HepG2 (cell line): ENCODE measurements around the gene CTIF. TPM values are rescaled to one million over a fixed set of nuclear protein-coding genes. Genes with fewer than 3 reads are reported as not detected.

ENCODE experiments used
- ATAC-seq: fragments of 200-7000 bp; cut with Tn5 transposase; 3 replicates; pipeline ENCODE4 v1.9.1; 2020; ENCODE audit warnings: mild to moderate bottlenecking, moderate library complexity
- BruUV-seq: library from RNA; stranded (reverse); fragments of 400-500 nt; replicated peaks from 2 replicates; lab custom pipeline; 2021; lab: Mats Ljungman, UMichigan
- CTCF ChIA-PET: fragments of 300-600 bp; formaldehyde crosslinking; extraction: SDS; loops from one replicate; lab custom pipeline; 2021; ENCODE audit warnings: low total read pairs, inconsistent platforms, low intra/inter-chr PET ratio; lab: Yijun Ruan, JAX
- POLR2A ChIA-PET: fragments of 350-600 bp; sonication (Branson Sonifier 250); formaldehyde crosslinking; loops from one replicate; lab custom pipeline; 2020; ENCODE audit warnings: antibody characterized with exemption, inconsistent platforms; lab: Yijun Ruan, JAX
- DNase-seq: peaks from one replicate; pipeline ENCODE4 v3.0.0-alpha.2; 2015; ENCODE audit warnings: low spot score
- FAIRE-seq: peaks from 3 replicates; lab custom pipeline; 2011; peaks lifted over from hg19 to GRCh38; lab: Jason Lieb, UNC
- H2AFZ ChIP-seq: one replicate; pipeline ENCODE4 v1.6.1; 2011; ENCODE audit warnings: low read length, inconsistent platforms
- H3K27ac ChIP-seq: fragments of 300-600 bp; 3 replicates; pipeline ENCODE4 v1.8.0; 2011; ENCODE audit warnings: mixed run types, mild to moderate bottlenecking, mixed read lengths, low read length, inconsistent platforms; ENCODE audit not compliant: insufficient read depth; ENCODE audit errors: extremely low read length
- H3K27me3 ChIP-seq, 2 experiments: fragments of 200-600 bp in 1 of 2; 2 replicates in 1 of 2; 3 replicates in 1 of 2; pipeline versions ENCODE4 v1.6.0 to v1.8.0; 2011; ENCODE audit warnings: low read length in 2 of 2, mild to moderate bottlenecking in 2 of 2, moderate library complexity in 2 of 2, inconsistent platforms in 1 of 2; ENCODE audit not compliant: insufficient read depth in 2 of 2, control insufficient read depth in 1 of 2
- H3K36me3 ChIP-seq, 2 experiments: fragments of 200-600 bp in 1 of 2; replicated peaks in 1 of 2; 2 replicates in 1 of 2; 3 replicates in 1 of 2; pipeline versions ENCODE4 v1.5.1 to v1.8.0; 2011; ENCODE audit warnings: low read length in 2 of 2, inconsistent platforms in 1 of 2; ENCODE audit not compliant: insufficient read depth in 2 of 2, control insufficient read depth in 1 of 2
- H3K4me1 ChIP-seq: 2 replicates; pipeline ENCODE4 v1.5.1; 2012; ENCODE audit warnings: low read length, inconsistent platforms; ENCODE audit not compliant: insufficient read depth
- H3K4me2 ChIP-seq: 2 replicates; pipeline ENCODE4 v1.6.0; 2011; ENCODE audit warnings: low read depth, low read length, inconsistent platforms
- H3K4me3 ChIP-seq, 3 experiments: fragments of 200-600 bp in 1 of 3; sonication (generic), shearing (Covaris generic) in 1 of 3; replicated peaks in 1 of 3; 2 replicates each; pipeline ENCODE4 v1.5.1; 2011 to 2016; ENCODE audit warnings: low read length in 3 of 3, inconsistent platforms in 2 of 3, low read depth in 2 of 3, mild to moderate bottlenecking in 2 of 3, control low read depth in 1 of 3, mixed read lengths in 1 of 3; ENCODE audit not compliant: insufficient read depth in 1 of 3
- H3K79me2 ChIP-seq: one replicate; pipeline ENCODE4 v1.6.1; 2011; ENCODE audit warnings: low read length, inconsistent platforms; ENCODE audit not compliant: insufficient read depth
- H3K9ac ChIP-seq: 2 replicates; pipeline ENCODE4 v1.6.0; 2011; ENCODE audit warnings: mild to moderate bottlenecking, low read depth, low read length, inconsistent platforms; ENCODE audit not compliant: insufficient read depth
- H3K9me3 ChIP-seq: 2 replicates; pipeline ENCODE4 v1.5.1; 2012; ENCODE audit warnings: mild to moderate bottlenecking, low read length
- H4K20me1 ChIP-seq: 2 replicates; pipeline ENCODE4 v1.6.0; 2011; ENCODE audit warnings: inconsistent platforms, mild to moderate bottlenecking, low read length, moderate library complexity; ENCODE audit not compliant: insufficient read depth
- CBX1 ChIP-seq: IDR thresholded peaks from one replicate; pipeline ENCODE4 v1.6.1; 2016; ENCODE audit warnings: antibody characterized with exemption, low read depth
- CCAR2 ChIP-seq: fragments of 200-400 bp; formaldehyde crosslinking; optimal IDR thresholded peaks from 2 replicates; pipeline ENCODE3; 2018; ENCODE audit warnings: low read depth, mild to moderate bottlenecking, low read length, moderate library complexity
- HOXA9 ChIP-seq: sonication (generic); formaldehyde crosslinking; IDR thresholded peaks from 2 replicates; pipeline ENCODE4 v1.8.1; 2022; ENCODE audit warnings: missing genetic modification reagents, mild to moderate bottlenecking, moderate library complexity, borderline replicate concordance
- KDM6A ChIP-seq: IDR thresholded peaks from 2 replicates; pipeline ENCODE4 v1.6.1; 2016; ENCODE audit warnings: low read depth
- PRDM4 ChIP-seq: sonication (generic); formaldehyde crosslinking; IDR thresholded peaks from 2 replicates; pipeline ENCODE4 v1.9.0; 2021; ENCODE audit warnings: missing genetic modification reagents, borderline replicate concordance
- SMAD3 ChIP-seq: sonication (generic); formaldehyde crosslinking; IDR thresholded peaks from 2 replicates; pipeline ENCODE4 v1.4.0; 2020; ENCODE audit warnings: missing genetic modification reagents
- TOPORS ChIP-seq: sonication (generic); formaldehyde crosslinking; IDR thresholded peaks from 2 replicates; pipeline ENCODE4 v1.8.0; 2023; ENCODE audit warnings: mild to moderate bottlenecking, missing genetic modification reagents
- YEATS2 ChIP-seq: sonication (generic); formaldehyde crosslinking; IDR thresholded peaks from 2 replicates; pipeline ENCODE4 v1.4.0; 2020; ENCODE audit warnings: missing genetic modification reagents, borderline replicate concordance
- ZNF652 ChIP-seq: IDR thresholded peaks from 2 replicates; pipeline ENCODE4 v1.6.1; 2016; ENCODE audit warnings: low read depth, borderline replicate concordance
- ZNF766 ChIP-seq: sonication (generic); formaldehyde crosslinking; IDR thresholded peaks from 2 replicates; pipeline ENCODE4 v1.5.0; 2020; ENCODE audit warnings: missing genetic modification reagents, borderline replicate concordance
- ZNF841 ChIP-seq: sonication (generic); formaldehyde crosslinking; IDR thresholded peaks from 2 replicates; pipeline ENCODE4 v1.8.1; 2023; ENCODE audit warnings: missing genetic modification reagents, borderline replicate concordance
- WGBS: methylation state at CpG from one replicate; pipeline ENCODE4 v1.1.6; 2017; ENCODE audit warnings: low lambda C conversion rate; 5-methylcytosine and 5-hydroxymethylcytosine counted together
- in situ Hi-C: cut with HindIII; loops from 2 replicates; pipeline ENCODE4 v1.10.0; 2017; ENCODE audit warnings: low pct_unique_long_range_greater_than_20kb; ENCODE audit not compliant: extremely low pct_ligation_motif_present
- intact Hi-C: fragments of 100-400 bp; cut with micrococcal nuclease; formaldehyde crosslinking; loops from one replicate; pipeline ENCODE4 v1.10.0; 2022; ENCODE audit not compliant: unreplicated experiment
- polyA plus RNA-seq, 8 experiments: library from polyadenylated mRNA; depleted of rRNA in 3 of 8; stranded (reverse) in 7 of 8; unstranded in 1 of 8; fragments of >200 nt; fragmentation: Illumina TruSeq in 4 of 8; extraction: Trizol in 4 of 8; gene quantifications; 2 replicates each; pipeline versions ENCODE4 v1.2.1 to v1.2.3, GENCODE V29; 2011 to 2016; ENCODE audit warnings: low read depth in 4 of 8, missing spikeins in 1 of 8, mixed read lengths in 1 of 8; ENCODE audit not compliant: insufficient read depth in 1 of 8
- total RNA-seq, 5 experiments: library from RNA; depleted of rRNA; stranded (reverse); fragments of >200 nt; fragmentation: Illumina TruSeq; extraction: Trizol; gene quantifications; 2 replicates each; pipeline ENCODE4 v1.2.3, GENCODE V29; 2016; ENCODE audit warnings: low read depth in 1 of 5

The CTIF gene
- total and polyA plus RNA-seq, 2 of the 13 experiments (the other 11 are each of a cell fraction or from before 2014, with no cell fraction given), result 18.2 to 28.0 TPM

GRCh38 chr18:48769006-48769636 is 230.3 kb downstream of the CTIF start:
- CTCF ChIA-PET, result no interaction called here

More at GRCh38 chr18:48769006-48769636, 230.3 kb downstream of the CTIF start:
- Histone ChIP-seq H3K9me3 (no peaks in the 10 kb centered on the region), H4K20me1 (no peaks in the 10 kb centered on the region), H3K27ac (no peak overlapping the region), H3K79me2 (no peaks in the 10 kb centered on the region), H3K9ac (no peak overlapping the region)
- POLR2A ChIA-PET, result no interaction called here
- BruUV-seq, result no TSS peak
- in situ Hi-C loops, result no loop called here
- DNase-seq, result no peak
- no peak for FAIRE-seq
- intact Hi-C loops, result no loop called here
- no peak for ATAC-seq
- 91% methylated on average over 6 of the region's 10 CpGs for WGBS
- TF ChIP-seq HOXA9 (no peak), YEATS2 (CRISPR knock-in tag) (no peak), ZNF841 (CRISPR knock-in tag) (no peak), ZNF766 (CRISPR knock-in tag) (no peak), ZNF652 (no peak), TOPORS (CRISPR knock-in tag) (no peak), KDM6A (CRISPR knock-in tag) (no peak), CCAR2 (no peak), CBX1 (no peak), PRDM4 (CRISPR knock-in tag) (no peak), SMAD3 (CRISPR knock-in tag) (no peak)
- TF ChIP-seq, all 625 proteins: peak for 0
- Histone ChIP-seq H3K4me3 (no peak overlapping the region), H3K4me1 (no peaks in the 10 kb centered on the region), H3K27me3 (no peaks in the 10 kb centered on the region), H3K4me2 (no peak overlapping the region), H3K36me3 (peaks cover 5 to 69% of the 10 kb centered on the region in 2 experiments; a peak in 4 of 5 replicates), H2AFZ (no peak overlapping the region)
